Liver (tissue), 3 donors: ENCODE data around the gene WDR45B.

Source experiments
- EGR1 ChIP-seq, 2 donors: IDR thresholded peaks; 2 replicates each; pipeline ENCODE4 v1.6.1; 2016 to 2018; ENCODE audit warnings: antibody characterized with exemption in 2 of 2, low read depth in 2 of 2
- FOXA1 ChIP-seq: IDR thresholded peaks from 2 replicates; pipeline ENCODE4 v1.6.1; 2016; ENCODE audit warnings: antibody characterized with exemption
- GABPA ChIP-seq, 2 donors: IDR thresholded peaks in 1 of 2; conservative IDR thresholded peaks in 1 of 2; 2 replicates each; pipeline ENCODE4 v1.6.1; 2016; ENCODE audit warnings: antibody characterized with exemption in 2 of 2, mild to moderate bottlenecking in 1 of 2, moderate library complexity in 1 of 2
- HNF4A ChIP-seq, 2 donors: conservative IDR thresholded peaks; 2 replicates each; pipeline ENCODE4 v1.6.1; 2016; ENCODE audit warnings: antibody characterized with exemption in 2 of 2, mild to moderate bottlenecking in 2 of 2
- HNF4G ChIP-seq: IDR thresholded peaks from 2 replicates; pipeline ENCODE4 v1.6.1; 2016; ENCODE audit warnings: antibody characterized with exemption
- JUND ChIP-seq, 2 donors: IDR thresholded peaks; 2 replicates each; pipeline ENCODE4 v1.6.1; 2016; ENCODE audit warnings: antibody characterized with exemption in 2 of 2
- RAD21 ChIP-seq, 2 donors: IDR thresholded peaks; 2 replicates each; pipeline ENCODE4 v1.6.1; 2016; ENCODE audit warnings: antibody characterized with exemption in 2 of 2, mild to moderate bottlenecking in 2 of 2
- SP1 ChIP-seq: IDR thresholded peaks from 2 replicates; pipeline ENCODE4 v1.6.1; 2018; ENCODE audit warnings: antibody characterized with exemption, mild to moderate bottlenecking
- YY1 ChIP-seq: IDR thresholded peaks from 2 replicates; pipeline ENCODE4 v1.6.1; 2016; ENCODE audit warnings: antibody characterized with exemption, mild to moderate bottlenecking
- TF ChIP-seq, protein P1 (sequence below): fragments of 150-350 bp; IDR thresholded peaks from 2 replicates; pipeline ENCODE4 v1.5.1; 2017; ENCODE audit warnings: improper control_type of control experiment, low read depth, low read length; ENCODE audit not compliant: missing input control
- TF ChIP-seq, protein P2 (sequence below): IDR thresholded peaks from 2 replicates; pipeline ENCODE4 v1.6.1; 2016; ENCODE audit warnings: antibody characterized with exemption, mild to moderate bottlenecking
- donor health status: healthy.
- donor health status: healthy.

GRCh38 chr17:82691714-82692113, 43.5 kb upstream of the WDR45B start:
- TF ChIP-seq HNF4A (conservative IDR thresholded peaks at IDR 0.05) (no peak), YY1 (no peak), RAD21 (IDR thresholded peaks at IDR 0.05) (no peak), HNF4G (no peak), EGR1 (IDR thresholded peaks at IDR 0.05; ENCODE audit: low read depth in 2 of 2) (no peak), FOXA1 (no peak), JUND (IDR thresholded peaks at IDR 0.05) (no peak), SP1 (no peak), GABPA (IDR thresholded peaks at IDR 0.05 in 1 of 2, conservative IDR thresholded peaks at IDR 0.05 in 1 of 2) (no peak)
- TF ChIP-seq, protein P1, sequence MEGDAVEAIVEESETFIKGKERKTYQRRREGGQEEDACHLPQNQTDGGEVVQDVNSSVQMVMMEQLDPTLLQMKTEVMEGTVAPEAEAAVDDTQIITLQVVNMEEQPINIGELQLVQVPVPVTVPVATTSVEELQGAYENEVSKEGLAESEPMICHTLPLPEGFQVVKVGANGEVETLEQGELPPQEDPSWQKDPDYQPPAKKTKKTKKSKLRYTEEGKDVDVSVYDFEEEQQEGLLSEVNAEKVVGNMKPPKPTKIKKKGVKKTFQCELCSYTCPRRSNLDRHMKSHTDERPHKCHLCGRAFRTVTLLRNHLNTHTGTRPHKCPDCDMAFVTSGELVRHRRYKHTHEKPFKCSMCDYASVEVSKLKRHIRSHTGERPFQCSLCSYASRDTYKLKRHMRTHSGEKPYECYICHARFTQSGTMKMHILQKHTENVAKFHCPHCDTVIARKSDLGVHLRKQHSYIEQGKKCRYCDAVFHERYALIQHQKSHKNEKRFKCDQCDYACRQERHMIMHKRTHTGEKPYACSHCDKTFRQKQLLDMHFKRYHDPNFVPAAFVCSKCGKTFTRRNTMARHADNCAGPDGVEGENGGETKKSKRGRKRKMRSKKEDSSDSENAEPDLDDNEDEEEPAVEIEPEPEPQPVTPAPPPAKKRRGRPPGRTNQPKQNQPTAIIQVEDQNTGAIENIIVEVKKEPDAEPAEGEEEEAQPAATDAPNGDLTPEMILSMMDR, result no peak
- TF ChIP-seq, protein P2, sequence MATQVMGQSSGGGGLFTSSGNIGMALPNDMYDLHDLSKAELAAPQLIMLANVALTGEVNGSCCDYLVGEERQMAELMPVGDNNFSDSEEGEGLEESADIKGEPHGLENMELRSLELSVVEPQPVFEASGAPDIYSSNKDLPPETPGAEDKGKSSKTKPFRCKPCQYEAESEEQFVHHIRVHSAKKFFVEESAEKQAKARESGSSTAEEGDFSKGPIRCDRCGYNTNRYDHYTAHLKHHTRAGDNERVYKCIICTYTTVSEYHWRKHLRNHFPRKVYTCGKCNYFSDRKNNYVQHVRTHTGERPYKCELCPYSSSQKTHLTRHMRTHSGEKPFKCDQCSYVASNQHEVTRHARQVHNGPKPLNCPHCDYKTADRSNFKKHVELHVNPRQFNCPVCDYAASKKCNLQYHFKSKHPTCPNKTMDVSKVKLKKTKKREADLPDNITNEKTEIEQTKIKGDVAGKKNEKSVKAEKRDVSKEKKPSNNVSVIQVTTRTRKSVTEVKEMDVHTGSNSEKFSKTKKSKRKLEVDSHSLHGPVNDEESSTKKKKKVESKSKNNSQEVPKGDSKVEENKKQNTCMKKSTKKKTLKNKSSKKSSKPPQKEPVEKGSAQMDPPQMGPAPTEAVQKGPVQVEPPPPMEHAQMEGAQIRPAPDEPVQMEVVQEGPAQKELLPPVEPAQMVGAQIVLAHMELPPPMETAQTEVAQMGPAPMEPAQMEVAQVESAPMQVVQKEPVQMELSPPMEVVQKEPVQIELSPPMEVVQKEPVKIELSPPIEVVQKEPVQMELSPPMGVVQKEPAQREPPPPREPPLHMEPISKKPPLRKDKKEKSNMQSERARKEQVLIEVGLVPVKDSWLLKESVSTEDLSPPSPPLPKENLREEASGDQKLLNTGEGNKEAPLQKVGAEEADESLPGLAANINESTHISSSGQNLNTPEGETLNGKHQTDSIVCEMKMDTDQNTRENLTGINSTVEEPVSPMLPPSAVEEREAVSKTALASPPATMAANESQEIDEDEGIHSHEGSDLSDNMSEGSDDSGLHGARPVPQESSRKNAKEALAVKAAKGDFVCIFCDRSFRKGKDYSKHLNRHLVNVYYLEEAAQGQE, result no peak
